ENCODE measurements around the gene ZKSCAN8.
"Not testable (repeated sequence)": the region's sequence is repeated elsewhere in the genome, so short reads cannot be mapped to it uniquely, and the experiment has no call there.

- TF ChIP-seq CTCF, EP300, POLR2A (IDR thresholded peaks at IDR 0.05): not testable (repeated sequence)
Observed at GRCh38 chr6:28122283-28122682, 19.4 kb upstream of the ZKSCAN8 start.

Data from tibial nerve (tissue), 4 donors.